GM18873 (cell line): Measurements from ENCODE around the gene RHBDF2.
"Not testable (repeated sequence)": the region's sequence is repeated elsewhere in the genome, so short reads cannot be mapped to it uniquely, and the experiment has no call there.

ENCODE experiments used
- ATAC-seq: cut with Tn5 transposase; IDR thresholded peaks from one replicate; pipeline ENCODE4 v1.9.1; 2021; ENCODE audit warnings: mild to moderate bottlenecking, moderate library complexity, moderate number of reproducible peaks; ENCODE audit not compliant: unreplicated experiment, low FRiP score

The RHBDF2 gene

GRCh38 chr17:76527430-76528111 is 26.3 kb upstream of the RHBDF2 start:
- ATAC-seq, result peak; percentile 41

GRCh38 chr17:76527016-76527415 is 25.8 kb upstream of the RHBDF2 start:
- ATAC-seq, result not testable (repeated sequence)

- not testable (repeated sequence) for ATAC-seq
Measured at GRCh38 chr17:76525513-76525833, 24.2 kb upstream of the RHBDF2 start.

DNA sequence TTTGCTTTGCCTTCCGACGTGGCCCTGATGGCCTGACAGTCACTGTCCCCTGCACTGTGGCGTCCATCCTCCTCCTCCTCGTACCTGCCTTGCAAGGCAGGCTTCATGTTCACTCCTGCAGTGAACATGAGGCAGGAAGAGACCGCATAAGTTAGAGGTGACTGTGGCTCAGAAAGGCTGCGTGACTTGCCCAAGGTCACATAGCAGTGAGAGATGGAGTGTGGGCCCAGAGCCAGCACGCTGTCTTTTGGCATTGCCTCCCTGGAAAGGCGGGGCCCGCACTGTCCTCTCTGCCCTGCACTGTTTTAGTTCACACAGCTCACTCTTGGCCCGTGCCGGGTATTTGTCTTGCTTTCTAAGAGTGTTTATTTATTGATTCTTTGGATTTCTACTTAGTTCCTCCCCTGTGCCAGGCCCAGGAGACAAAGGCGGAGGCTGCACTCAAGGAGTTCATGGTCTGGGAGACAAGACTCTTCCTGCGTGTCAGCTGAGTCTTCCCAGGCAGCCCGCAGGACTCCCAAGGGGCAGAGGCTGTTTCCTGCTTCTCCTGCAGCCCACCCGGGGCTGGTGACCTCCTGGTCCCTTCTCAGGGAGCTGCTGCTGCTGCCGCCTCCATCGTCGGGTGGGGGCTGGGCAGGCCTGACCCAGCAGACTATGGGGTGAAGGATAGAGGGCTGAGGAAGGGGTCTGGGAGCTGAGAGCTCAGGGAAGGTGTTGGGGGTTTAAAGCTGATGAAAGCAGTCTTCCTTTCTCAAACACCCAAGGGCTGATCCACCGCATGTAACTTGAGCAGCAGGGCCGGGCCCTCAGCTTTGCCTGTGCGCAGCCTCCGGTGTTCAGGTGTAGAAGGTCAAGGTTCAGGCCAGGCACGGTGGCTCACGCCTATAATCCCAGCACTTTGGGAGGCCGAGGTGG is 23.6 kb upstream of the RHBDF2 start:
- ATAC-seq, result no peak

- no peak for ATAC-seq
Measured at GRCh38 chr17:76523084-76524037, 22.1 kb upstream of the RHBDF2 start.

DNA sequence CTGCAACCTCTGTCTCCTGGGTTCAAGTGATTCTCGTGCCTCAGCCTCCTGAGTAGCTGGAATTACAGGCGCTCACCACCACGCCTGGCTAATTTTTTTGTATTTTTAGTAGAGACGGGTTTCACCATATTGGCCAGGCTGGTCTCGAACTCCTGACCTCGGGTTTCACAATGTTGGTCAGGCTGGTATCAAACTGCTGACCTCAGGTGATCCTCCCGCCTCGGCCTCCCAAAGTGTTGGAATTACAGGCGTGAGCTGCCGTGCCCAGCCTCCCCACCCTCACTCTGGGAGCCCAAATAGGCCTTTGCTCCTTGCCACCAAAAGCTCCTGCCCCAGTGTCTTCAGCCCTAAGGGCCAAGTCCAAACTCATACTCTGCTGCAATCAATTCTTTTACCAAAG is 20.5 kb upstream of the RHBDF2 start:
- ATAC-seq, result not testable (repeated sequence)

- ATAC-seq, result no peak
Measured at GRCh38 chr17:76521262-76521661, 20.0 kb upstream of the RHBDF2 start.

DNA sequence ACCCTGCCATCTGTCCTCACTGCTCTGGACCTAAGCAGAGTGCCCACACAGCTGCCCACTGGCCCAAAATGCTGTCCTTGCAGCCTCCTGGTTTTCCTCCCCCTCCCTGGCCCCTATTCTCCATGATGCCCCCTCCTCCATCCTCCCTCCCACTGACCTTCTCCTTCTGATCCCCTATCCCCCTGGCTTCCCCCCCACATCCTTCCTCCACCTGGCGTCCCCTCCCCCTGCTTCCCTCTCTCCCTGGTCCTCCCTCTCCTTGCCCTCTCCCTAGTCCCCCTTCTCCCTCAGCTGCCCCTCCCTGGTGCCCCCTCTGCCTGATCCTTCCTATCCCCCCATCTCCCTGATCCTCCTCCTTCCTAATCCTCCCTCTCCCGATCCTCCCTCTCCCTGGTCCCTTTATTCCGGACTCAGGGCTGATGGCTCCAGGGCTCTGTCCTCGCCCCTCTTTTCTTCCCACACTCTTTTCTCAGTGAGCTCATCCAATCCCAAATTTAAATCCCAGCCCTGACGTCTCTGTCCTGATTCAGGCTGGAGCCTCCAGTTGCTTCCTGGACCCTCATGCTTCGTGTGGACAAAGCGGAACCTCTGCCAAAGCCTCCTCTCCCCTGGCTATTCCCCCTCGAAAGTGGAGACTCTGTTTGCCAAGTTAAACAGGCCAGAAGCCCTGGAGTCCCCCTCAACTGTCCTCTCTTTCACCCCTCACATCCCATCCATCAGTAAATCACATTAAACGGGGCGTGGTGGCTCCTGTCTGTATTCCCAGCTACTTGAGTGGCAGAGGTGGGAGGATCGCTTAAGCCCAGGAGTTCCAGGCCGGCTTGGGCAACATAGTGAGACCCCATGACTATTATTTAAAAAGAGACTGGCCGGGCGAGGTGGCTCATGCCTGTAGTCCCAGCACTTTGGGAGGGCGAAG is 18.1 kb upstream of the RHBDF2 start:
- no peak for ATAC-seq

GRCh38 chr17:76517638-76518038 is 16.4 kb upstream of the RHBDF2 start:
- ATAC-seq, result no peak

DNA sequence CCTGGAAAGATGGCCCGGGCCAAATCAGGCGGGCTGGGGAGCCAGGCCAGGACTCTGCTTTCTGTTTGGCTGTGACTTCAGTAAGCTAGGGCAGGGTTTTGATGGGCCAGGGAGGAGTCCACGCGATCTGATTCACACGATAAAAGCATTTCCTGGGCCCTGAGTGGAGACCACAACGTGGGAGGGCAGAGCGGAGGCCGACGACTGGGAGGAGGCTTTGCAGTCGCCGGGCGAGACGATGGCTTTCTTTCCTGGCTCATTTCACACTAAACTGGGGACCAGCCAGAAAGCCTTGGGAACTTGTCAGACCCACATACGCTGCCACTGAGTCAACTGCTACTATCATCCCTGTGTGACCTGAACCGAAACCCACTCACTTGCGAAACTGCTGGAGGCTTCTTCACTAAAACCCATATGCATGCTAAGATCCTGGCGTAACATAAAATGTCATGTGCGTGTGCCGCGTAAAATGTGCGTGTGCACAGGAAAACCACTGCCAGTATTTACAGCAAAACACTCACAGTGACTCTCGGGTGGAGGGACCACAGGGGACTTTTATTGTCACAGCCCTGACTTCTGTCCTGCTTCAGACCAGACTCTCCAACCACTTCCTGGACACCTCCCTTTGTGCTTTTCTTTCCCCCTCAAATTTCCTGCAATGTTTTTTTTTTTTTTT is 14.2 kb upstream of the RHBDF2 start:
- ATAC-seq, result no peak

DNA sequence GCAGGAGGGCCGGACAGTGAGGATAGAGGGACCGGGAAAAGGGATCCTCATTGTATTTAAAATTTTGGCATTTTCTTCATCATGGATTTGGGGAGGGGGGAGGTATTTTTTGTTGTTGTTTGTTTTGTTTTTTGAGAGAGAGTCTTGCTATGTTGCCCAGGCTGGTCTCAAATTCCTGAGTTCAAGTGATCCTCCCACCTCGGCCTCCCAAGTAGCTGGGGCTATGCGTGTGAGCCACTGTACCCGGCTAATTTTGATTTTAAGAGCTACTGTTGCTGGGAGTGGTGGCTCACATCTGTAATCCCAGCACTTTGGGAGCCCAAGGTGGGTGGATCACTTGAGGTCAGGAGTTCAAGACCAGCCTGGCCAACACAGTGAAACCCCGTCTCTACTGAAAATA is 13.1 kb upstream of the RHBDF2 start:
- not testable (repeated sequence) for ATAC-seq

GRCh38 chr17:76513306-76513692 is 12.1 kb upstream of the RHBDF2 start:
- no peak for ATAC-seq

DNA sequence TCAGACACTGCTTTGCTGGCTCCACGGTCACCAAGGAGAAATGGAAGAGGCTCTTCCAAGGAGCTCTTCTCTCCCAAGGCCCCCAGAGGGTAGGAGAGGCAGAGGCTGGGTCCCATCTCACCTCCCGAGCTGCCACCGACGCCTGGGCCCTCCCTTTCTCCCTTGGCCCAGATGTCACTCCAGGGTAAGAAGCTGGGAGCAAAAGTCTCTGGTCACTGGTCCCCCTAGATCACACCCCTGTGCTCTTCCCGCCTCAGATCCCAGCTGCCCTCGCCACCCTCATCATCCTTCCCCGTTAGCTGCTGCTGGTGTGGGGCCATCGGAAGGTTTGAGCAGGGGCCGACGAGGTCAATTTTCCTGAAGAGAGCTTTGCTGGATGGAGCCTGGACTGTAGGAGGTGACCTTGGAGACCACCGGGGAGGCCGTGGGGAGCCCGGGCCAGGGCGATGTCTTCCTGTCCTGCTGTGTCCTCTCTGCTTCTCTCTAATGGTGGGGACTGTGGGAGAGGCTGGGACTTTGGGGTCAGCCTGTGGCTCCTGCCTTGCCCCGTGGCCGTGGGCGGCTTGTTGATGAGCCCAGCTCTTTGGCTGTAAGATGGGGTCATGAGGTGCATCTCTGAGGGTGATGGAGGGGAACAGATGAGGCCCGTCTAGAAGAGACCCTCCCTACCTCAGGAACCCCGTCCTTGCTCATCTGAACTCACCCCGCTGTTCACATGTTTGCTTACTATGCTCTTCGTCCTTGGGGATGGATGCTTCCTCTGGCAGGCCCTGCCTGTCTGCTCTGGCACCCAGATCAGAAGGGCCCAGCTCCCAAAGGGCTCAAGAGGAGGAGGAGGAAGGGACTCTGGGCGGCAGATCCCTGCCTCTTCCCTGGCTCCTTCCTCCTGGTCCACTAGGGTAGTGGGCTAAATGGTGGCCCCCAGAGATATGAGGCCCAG is 11.4 kb upstream of the RHBDF2 start:
- ATAC-seq, result no peak

- no peak for ATAC-seq
Measured at GRCh38 chr17:76511668-76512365, 10.6 kb upstream of the RHBDF2 start.

GRCh38 chr17:76510831-76511244 is 9.6 kb upstream of the RHBDF2 start:
- no peak for ATAC-seq

DNA sequence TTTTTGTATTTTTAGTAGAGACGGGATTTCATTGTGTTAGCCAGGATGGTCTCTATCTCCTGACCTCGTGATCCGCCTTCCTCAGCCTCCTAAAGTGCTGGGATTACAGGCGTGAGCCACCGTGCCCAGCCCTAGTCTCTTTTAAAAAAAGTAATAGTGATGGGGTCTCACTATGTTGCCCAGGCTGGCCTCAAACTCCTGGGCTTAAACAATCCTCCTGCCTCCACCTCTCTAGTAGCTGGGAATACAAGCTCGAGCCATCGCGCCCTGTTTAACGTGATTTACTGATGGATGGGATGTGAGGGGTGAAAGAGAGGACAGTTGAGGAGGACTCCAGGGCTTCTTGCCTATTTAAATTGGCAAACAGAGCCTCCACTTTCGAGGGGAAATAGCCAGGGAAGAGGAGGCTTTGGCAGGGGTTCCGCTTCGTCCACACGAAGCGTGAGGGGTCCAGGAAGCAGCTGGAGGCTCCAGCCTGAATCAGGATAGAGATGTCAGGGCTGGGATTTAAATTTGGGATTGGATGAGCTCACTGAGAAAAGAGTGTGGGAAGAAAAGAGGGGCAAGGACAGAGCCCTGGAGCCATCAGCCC is 7.3 kb upstream of the RHBDF2 start:
- not testable (repeated sequence) for ATAC-seq
